ACC112 (cell line): ENCODE measurements around the gene NUAK1.

ENCODE experiments used
- H2AFZ ChIP-seq: fragments of 200-600 bp; sonication (generic); one replicate; pipeline ENCODE4 v1.6.0; 2017; ENCODE audit warnings: antibody characterized with exemption, low read length; ENCODE audit not compliant: unreplicated experiment
- H3K27ac ChIP-seq: fragments of 200-600 bp; sonication (generic); 2 replicates; pipeline ENCODE4 v1.5.1; 2014; ENCODE audit warnings: low read depth, mild to moderate bottlenecking, antibody characterized with exemption, low read length, moderate library complexity
- H3K27me3 ChIP-seq: fragments of 200-600 bp; sonication (generic); 2 replicates; pipeline ENCODE4 v1.6.1; 2014; ENCODE audit warnings: mild to moderate bottlenecking, antibody characterized with exemption, low read length, moderate library complexity, mixed read lengths; ENCODE audit not compliant: insufficient read depth
- H3K36me3 ChIP-seq: fragments of 200-600 bp; sonication (generic); 2 replicates; pipeline ENCODE4 v1.6.1; 2016; ENCODE audit warnings: mild to moderate bottlenecking, antibody characterized with exemption, low read length, moderate library complexity, mixed read lengths; ENCODE audit not compliant: insufficient read depth
- H3K4me1 ChIP-seq: fragments of 200-600 bp; sonication (generic); one replicate; pipeline ENCODE4 v1.6.1; 2016; ENCODE audit warnings: low read length, mixed read lengths; ENCODE audit not compliant: insufficient read depth, unreplicated experiment, control insufficient read depth
- H3K4me3 ChIP-seq: fragments of 200-600 bp; sonication (generic); 2 replicates; pipeline ENCODE4 v1.5.1; 2014; ENCODE audit warnings: mild to moderate bottlenecking, low read depth, low read length
- H3K79me2 ChIP-seq: fragments of 200-600 bp; sonication (generic); one replicate; pipeline ENCODE4 v1.6.0; 2016; ENCODE audit warnings: low read length; ENCODE audit not compliant: control insufficient read depth, unreplicated experiment, insufficient read depth

The NUAK1 gene

DNA sequence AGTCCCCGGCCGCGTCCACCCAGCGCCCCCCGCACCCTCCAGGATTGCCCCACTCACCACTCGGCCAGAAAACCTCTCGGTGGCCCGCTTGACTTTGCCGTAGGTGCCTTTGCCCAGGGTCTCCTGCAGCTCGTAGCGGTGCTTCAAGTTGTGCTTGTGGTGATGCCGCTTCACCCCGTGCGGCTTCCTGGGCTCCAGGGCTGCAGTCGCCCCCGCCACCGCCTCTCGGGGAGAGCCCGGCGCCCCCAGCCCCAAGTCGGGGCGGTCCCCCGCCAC lies 459 bp downstream of the NUAK1 start:
- no peaks in the 10 kb centered on the region for H3K27me3 ChIP-seq
- H3K79me2 ChIP-seq: peaks cover 35% of the 10 kb centered on the region
- H3K27ac ChIP-seq: no peak overlapping the region
- H2AFZ ChIP-seq: no peak overlapping the region
- peak overlapping the region; percentile 90 for H3K4me3 ChIP-seq
- H3K36me3 ChIP-seq: no peaks in the 10 kb centered on the region
- peaks cover 56% of the 10 kb centered on the region for H3K4me1 ChIP-seq

DNA sequence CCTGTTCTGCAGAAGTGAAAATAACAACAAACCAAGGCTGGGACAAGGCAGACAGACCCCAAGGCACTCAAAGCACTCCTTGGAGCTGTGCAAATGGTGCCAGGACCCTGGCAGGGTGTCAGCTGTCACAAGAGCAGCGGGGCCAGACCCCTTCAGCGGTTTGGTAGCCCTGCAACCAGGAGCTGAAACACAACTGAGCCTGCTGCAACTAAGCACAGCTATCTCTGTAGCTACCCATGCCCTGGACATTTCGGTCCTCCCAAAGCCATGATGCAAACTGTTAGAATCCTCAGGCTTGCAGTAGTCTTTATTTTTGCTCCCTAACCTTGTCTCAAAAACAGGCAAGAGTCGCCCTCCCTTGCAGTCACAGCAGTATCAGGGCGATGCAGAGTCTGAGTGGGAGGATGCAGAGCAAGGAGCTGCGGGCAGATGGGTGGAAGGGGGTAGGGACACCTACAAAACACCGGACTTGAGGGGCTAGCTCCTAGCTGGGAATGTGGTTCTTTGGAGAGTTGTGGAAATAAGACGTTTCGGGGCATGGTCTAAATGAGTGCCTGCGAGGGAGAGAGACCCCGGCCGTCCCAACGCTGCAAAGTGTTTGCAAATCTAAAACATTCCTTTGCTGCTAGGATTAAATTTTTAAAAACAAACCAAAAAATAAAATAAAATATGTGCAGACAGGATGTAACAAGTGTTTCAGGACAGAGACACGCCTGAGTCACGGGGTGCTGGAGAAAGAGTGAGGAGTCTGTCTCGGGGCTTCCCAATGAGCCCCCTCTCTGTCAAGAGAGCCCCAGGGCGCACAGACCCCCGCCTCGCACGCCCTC lies 1.0 kb downstream of the NUAK1 start:
- no peak overlapping the region for H2AFZ ChIP-seq

DNA sequence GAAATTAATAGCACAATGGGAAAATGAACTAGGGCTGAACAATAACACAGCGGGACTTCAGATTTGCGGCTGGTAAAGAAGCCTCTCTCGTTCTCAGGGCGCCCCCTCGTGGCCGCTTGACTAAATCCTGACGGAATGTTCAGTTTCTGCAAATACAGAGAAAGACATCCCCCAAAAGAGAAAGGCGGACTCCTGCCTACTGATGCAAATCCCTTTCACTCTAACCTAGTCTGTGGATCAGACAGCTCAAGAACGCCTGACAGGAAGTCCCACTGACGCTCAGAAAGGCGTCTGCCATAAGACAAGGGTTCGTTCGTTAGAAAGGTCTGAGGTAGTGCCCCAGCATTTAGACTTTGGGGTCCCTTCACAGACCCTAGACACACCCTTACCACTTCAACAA lies 2.5 kb downstream of the NUAK1 start:
- H3K79me2 ChIP-seq: peaks cover 26% of the 10 kb centered on the region
- H3K27ac ChIP-seq: no peak overlapping the region
- H2AFZ ChIP-seq: peak overlapping the region; percentile 27
- H3K27me3 ChIP-seq: no peaks in the 10 kb centered on the region
- H3K36me3 ChIP-seq: no peaks in the 10 kb centered on the region
- peaks cover 58% of the 10 kb centered on the region for H3K4me1 ChIP-seq
- H3K4me3 ChIP-seq: peak overlapping the region; percentile 61

More for the DNA sequence above, 1.0 kb downstream of the NUAK1 start:
- Histone ChIP-seq H3K79me2 (peaks cover 33% of the 10 kb centered on the region), H3K4me1 (peaks cover 60% of the 10 kb centered on the region), H3K4me3 (peak overlapping the region; percentile 90), H3K27ac (no peak overlapping the region), H3K36me3 (no peaks in the 10 kb centered on the region), H3K27me3 (no peaks in the 10 kb centered on the region)

DNA sequence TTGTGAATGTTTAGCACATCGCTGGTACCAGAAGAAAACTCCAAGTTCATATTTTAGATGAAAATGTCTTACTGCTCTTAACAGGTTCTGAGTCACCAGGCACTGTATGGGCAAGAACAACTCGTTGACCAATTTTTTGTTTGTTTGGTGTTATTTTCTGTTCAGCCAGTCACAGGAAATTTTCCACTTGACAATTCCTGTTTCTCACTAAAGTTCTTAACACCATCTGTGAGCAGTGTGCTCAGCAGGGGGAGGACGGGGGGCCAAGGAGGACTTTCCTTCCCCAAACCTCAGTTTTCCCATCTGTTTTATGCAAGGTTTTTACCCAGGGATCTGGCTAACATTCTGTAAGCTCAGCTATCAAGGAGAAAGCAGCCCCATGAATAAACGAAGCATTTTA lies 3.0 kb downstream of the NUAK1 start:
- peak overlapping the region; percentile 4 for H2AFZ ChIP-seq
- no peaks in the 10 kb centered on the region for H3K27me3 ChIP-seq
- peaks cover 21% of the 10 kb centered on the region for H3K79me2 ChIP-seq
- H3K27ac ChIP-seq: no peak overlapping the region
- H3K4me1 ChIP-seq: peaks cover 53% of the 10 kb centered on the region
- no peaks in the 10 kb centered on the region for H3K36me3 ChIP-seq
- peak overlapping the region; percentile 61 for H3K4me3 ChIP-seq

DNA sequence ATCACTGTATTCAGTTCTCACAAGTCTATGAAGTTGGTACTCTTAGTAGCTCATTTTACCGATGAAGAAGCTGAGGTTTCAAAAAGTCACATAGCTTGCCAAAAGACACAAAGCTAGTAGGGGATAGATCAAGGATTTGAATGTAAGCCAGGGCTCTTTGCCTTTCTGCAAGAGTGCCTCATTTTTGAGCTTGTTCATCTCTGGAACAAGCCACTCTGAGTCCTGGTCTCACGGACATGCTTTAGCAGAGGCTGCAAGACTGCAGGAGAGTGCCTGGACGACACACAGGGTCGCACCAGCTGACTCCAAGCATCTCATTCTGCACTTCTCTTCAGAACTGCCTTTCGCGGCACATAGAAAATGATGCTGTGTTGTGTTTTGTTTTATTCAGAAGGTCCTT lies 3.7 kb downstream of the NUAK1 start:
- Histone ChIP-seq H2AFZ (no peak overlapping the region), H3K27ac (no peak overlapping the region), H3K4me3 (no peak overlapping the region), H3K36me3 (no peaks in the 10 kb centered on the region), H3K27me3 (no peaks in the 10 kb centered on the region), H3K79me2 (peaks cover 14% of the 10 kb centered on the region), H3K4me1 (peaks cover 46% of the 10 kb centered on the region)

DNA sequence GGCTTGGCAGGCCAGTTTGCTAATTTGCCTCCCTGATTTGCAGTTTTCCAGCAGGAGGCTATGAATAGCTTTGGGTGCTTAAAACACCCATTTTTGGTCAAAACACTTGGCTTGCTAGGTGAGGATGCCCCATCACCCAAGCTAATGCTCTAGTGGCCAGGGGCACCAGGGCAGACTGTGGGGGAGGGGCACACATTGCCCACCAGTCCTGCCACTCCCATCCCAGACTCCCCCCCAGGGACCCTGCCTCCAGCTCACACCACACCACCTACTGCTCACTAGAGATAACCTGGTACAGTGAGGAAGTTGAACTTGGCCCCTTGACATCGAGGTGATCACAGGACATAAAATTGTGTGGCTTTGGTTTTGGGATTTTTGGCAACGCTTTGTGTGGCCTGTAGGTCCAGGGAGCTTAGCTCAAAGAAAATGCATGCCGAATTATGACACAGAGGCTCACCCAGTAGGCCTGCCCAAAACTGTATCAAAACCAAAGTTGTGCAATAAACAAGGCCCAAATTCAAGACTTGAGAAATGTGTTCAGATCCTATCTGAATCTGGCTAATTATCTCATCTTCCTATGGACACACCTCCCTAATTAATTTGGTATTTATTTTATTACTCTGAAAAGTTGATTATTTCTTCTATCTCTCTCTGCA lies 4.3 kb downstream of the NUAK1 start:
- Histone ChIP-seq H3K4me1 (peaks cover 46% of the 10 kb centered on the region), H3K27ac (no peak overlapping the region), H3K27me3 (no peaks in the 10 kb centered on the region), H3K36me3 (no peaks in the 10 kb centered on the region), H3K79me2 (peaks cover 13% of the 10 kb centered on the region), H3K4me3 (no peak overlapping the region), H2AFZ (no peak overlapping the region)

DNA sequence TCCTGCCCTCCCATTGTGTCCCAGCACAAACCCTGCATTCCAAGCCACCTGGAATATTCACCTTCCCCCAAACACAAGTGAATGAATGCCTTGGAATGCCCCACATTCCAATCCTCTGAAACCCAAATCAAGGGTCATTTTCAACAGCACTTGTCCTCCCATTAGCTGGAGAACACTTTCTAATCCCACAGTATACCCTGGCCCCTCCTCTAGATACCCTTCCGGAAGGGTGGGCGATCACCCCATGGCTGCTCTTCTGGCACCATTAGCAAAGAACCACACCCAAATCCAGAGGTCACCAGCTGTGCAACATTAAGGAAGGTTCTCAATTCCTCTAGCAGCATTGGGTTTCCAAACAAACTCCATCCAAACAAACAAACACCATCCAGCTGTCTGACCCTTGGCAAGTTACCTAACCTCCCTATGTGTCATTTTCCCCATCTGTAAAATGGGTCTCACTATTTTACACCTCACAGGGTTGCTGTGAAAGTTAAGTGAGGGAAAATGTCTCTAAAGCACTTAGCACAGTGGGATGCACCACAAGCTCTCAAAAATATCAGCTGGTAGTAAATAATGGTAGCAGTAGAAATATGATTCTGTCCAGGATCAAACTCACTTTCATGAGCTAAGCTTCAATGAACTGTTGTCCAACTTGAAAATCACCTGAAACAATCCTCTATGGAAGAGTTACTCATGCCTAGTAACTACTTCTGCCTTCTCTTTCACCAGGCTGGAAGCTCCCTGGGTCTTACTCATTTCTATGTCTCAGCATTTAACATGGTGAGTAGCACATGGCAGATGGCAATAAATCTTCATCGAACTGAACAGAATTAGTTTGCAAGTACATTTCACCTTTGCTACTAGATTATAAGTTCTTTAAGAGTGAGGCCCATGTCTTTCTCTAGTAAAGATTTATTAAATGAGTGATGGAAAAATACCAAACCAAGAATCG lies 5.3 kb downstream of the NUAK1 start:
- Histone ChIP-seq H2AFZ (no peak overlapping the region), H3K27ac (no peak overlapping the region), H3K4me1 (peaks cover 46% of the 10 kb centered on the region), H3K27me3 (no peaks in the 10 kb centered on the region), H3K36me3 (no peaks in the 10 kb centered on the region), H3K4me3 (no peak overlapping the region), H3K79me2 (peaks cover 13% of the 10 kb centered on the region)

DNA sequence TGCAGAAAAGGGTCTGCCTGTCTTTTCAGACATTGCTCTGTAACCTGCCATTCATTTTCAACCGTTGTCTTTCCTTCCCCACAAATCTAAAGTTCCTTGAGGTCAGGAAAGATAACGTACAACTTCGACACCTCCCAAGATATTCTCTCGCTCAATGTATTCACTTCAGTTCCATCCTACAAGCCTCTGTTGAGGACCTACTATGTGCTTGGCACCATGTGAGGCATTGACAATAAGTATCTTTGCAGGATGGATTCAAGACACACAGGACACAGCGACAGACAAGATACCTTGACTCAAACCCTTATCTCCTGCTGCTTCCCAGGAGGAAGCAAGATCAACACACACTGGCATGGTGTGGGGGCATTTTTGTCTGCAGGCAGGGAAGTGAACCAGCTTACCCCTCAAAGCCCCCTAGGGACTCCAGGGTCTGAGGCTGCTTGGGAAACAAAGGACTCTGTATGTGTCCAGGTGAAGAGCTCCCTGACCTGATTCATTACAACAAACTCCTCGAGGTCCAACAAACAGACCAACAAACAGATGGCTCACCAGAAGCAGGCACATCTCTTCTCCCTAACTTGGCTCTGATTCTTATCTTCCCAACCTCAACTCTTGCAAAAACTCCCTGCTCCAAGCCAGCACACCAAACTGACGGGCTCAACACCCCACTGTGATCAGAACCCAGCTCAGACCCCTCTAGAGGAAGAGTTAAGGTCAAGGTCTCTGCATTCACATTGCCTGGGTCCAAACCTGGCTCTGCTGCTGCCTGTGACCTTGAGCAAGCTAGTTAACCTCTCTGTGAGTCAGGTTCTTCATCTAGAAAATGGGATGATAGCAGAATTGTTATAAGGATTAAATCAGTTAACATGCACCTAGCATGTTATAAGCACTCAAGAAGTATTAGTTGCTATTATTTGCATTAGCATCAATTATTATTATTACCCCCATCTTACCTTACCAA lies 6.3 kb downstream of the NUAK1 start:
- peaks cover 42% of the 10 kb centered on the region for H3K4me1 ChIP-seq
- no peak overlapping the region for H3K27ac ChIP-seq
- H3K79me2 ChIP-seq: peaks cover 13% of the 10 kb centered on the region
- no peak overlapping the region for H3K4me3 ChIP-seq
- no peaks in the 10 kb centered on the region for H3K27me3 ChIP-seq
- H2AFZ ChIP-seq: no peak overlapping the region
- H3K36me3 ChIP-seq: no peaks in the 10 kb centered on the region

DNA sequence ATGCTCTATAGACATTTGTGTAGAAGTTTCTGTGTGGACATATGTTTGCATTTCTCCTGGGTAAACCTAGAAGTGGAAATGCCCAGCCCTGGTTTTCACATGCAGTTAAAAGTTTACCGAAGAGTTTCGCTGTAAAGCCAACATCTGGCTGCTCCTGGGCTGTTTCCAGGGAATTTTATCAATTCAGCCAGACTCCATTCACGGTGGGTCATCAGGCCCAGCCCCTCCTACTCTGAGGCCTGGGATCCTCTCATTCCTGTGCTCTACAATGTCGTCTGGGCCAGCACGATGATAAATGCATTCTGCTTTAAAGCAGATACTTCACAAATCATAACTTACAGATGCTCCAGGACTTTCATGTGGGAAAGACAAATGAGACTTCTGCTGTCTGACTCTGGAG lies 7.1 kb downstream of the NUAK1 start:
- peaks cover 37% of the 10 kb centered on the region for H3K4me1 ChIP-seq
- H3K27ac ChIP-seq: no peak overlapping the region
- no peaks in the 10 kb centered on the region for H3K36me3 ChIP-seq
- peaks cover 13% of the 10 kb centered on the region for H3K79me2 ChIP-seq
- H2AFZ ChIP-seq: no peak overlapping the region
- no peak overlapping the region for H3K4me3 ChIP-seq
- no peaks in the 10 kb centered on the region for H3K27me3 ChIP-seq
